Measurements from ENCODE around the gene MLC1. TPM values are rescaled to one million over a fixed set of nuclear protein-coding genes. Genes with fewer than 3 reads are reported as not detected.

MLC1 gene
- total RNA-seq, 1 donor from 2014 or later: not detected

DNA sequence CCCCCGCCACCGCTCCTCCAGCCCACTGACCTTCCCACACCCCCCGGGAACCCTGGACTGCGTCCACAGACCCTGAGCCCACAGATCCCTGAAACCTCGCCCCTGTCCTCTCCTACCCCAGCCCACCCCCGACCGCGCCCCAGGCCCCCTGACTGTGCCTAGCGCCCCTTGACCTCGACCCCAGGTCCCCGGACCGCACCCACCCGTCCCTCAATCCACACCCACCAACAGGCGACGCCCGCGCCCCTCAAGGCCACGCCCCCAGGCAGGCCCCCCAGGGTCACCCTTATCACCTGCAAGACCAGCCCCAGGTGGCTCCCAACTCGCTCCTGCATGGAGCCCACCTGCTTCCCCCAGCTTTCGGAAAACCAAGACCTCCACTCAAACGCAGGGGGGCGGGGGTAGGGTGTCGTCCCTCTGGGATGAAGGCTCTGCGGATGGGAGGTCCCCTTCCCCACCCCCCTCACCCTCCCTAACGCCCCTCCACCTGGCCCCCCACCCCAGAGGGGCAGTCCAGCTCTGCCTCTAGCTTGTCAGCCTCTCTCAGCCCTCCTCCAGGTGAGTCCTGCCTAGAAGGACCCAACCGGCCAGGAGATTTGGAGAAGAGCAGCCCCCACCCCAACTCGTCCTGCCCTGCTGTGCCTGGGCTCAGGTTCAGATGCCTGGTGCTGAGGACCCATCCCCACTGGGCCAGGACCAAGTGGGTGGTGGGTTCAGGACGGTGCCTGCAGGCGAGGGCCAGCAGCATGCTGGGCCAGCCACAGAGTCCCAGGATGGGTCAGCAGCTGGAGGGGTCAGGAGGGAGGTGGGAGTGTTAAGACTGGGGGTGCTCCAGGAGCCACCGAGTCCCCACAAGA lies 69.5 kb downstream of the MLC1 start:
- CTCF ChIA-PET: interaction anchor here (1.5 kb wide), 1 partner anchor 15 kb away, joined by 4 read pairs; no protein-coding TSS in a partner anchor
- POLR2A ChIA-PET: interaction anchor here (0.6 to 2.6 kb wide), 4 partner anchors 15 to 90 kb away, joined by 3 to 16 read pairs (median 9); no protein-coding TSS in a partner anchor
- Mint-ChIP-seq H3K27ac (no peak overlapping the region), H3K9me3 (no peaks in the 10 kb centered on the region), H3K27me3 (no peaks in the 10 kb centered on the region), H3K4me3 (no peak overlapping the region), H3K36me3 (ENCODE audit: low read depth) (no peaks in the 10 kb centered on the region), H3K4me1 (peaks cover 58% of the 10 kb centered on the region)
- TF ChIP-seq, protein P1, sequence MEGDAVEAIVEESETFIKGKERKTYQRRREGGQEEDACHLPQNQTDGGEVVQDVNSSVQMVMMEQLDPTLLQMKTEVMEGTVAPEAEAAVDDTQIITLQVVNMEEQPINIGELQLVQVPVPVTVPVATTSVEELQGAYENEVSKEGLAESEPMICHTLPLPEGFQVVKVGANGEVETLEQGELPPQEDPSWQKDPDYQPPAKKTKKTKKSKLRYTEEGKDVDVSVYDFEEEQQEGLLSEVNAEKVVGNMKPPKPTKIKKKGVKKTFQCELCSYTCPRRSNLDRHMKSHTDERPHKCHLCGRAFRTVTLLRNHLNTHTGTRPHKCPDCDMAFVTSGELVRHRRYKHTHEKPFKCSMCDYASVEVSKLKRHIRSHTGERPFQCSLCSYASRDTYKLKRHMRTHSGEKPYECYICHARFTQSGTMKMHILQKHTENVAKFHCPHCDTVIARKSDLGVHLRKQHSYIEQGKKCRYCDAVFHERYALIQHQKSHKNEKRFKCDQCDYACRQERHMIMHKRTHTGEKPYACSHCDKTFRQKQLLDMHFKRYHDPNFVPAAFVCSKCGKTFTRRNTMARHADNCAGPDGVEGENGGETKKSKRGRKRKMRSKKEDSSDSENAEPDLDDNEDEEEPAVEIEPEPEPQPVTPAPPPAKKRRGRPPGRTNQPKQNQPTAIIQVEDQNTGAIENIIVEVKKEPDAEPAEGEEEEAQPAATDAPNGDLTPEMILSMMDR (IDR thresholded peaks at IDR 0.05): no peak
- ATAC-seq (ENCODE audit: low read depth) (no peak), DNase-seq (no peak)
- intact Hi-C loops (cut with micrococcal nuclease): loop anchor here (5.0 to 10.0 kb wide), 4 partner anchors 33 to 189 kb away; partner anchors contain the start of genes SELENOO and ZBED4

DNA sequence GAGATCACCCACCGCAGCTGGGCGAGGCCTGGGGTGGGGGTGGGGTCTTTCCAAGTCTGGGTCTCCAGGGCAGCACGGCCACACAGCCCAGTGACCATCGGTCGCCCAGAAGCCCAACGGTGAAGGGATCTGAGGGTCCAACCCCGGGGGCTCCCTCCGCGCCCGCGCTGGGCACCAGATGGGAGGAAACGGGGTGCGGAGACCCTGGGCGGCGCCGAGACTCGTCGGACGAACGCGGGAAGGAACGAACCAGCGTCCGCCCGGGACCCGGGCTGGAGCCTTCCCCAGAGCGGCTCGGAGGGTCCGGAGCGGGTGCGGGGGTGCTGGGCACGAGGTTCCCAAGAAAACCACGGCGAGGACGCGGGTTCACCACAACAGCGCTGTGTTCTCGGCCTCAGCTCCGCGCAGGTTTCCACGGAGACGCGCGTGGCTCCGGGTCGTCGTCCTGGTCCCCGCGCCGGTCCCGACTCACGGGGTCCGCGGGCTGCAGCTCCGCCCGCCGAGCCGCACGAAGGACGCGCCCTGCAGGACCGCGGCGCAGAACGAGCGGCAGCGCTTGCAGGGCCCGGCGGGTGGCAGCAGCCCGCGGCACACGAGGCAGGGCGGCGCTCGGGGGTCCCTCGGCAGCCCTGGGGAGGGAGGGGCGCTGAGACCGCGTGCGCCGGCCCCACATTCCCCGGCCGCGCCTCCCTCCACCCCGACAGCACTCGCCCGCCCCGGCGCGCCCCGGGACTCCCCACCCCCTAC lies 70.4 kb downstream of the MLC1 start:
- POLR2A ChIA-PET: interaction anchor here (0.6 to 1.1 kb wide), 4 partner anchors 9 to 169 kb away, joined by 3 read pairs; no protein-coding TSS in a partner anchor

DNA sequence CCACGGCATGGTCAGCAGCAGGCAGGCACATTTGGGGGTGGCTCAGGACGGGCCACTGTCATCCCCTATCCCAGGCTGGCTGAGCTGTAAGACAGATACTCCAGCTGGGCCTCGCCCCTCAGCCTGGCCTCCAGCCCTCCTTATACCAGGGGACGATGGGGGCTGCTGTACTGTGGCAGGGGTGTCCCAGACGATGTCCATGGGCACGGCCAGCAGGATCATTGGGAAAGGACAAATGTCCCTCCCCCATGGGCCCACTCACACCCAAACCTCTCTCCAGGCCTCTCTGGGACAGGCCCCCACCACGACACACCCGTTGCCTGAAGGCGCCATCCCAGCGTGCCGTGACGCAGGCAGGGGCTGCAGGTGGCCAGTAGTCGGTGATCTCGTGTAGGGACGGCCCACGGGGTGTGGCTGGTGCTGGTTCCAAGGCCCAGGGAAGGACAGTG lies 71.1 kb downstream of the MLC1 start:
- no peak overlapping the region for H3K27ac Mint-ChIP-seq
- DNase-seq (no peak), ATAC-seq (ENCODE audit: low read depth) (no peak)
- TF ChIP-seq, protein P1 (IDR thresholded peaks at IDR 0.05): no peak
- peaks cover 60% of the 10 kb centered on the region for H3K4me1 Mint-ChIP-seq
- peak overlapping the region; percentile 63 for H3K4me3 Mint-ChIP-seq
- H3K36me3 Mint-ChIP-seq (ENCODE audit: low read depth): no peaks in the 10 kb centered on the region
- POLR2A ChIA-PET: interaction anchor here (0.6 to 1.1 kb wide), 3 partner anchors 78 to 168 kb away, joined by 3 read pairs; no protein-coding TSS in a partner anchor
- H3K9me3 Mint-ChIP-seq: no peaks in the 10 kb centered on the region
- intact Hi-C loops (cut with micrococcal nuclease): loop anchor here (10.0 kb wide), 2 partner anchors 159 to 191 kb away; partner anchors contain the start of genes SELENOO and ZBED4
- H3K27me3 Mint-ChIP-seq: no peaks in the 10 kb centered on the region
- CTCF ChIA-PET: no interaction called here

More for the DNA sequence above, 70.4 kb downstream of the MLC1 start:
- Mint-ChIP-seq H3K27ac (no peak overlapping the region), H3K27me3 (no peaks in the 10 kb centered on the region), H3K9me3 (no peaks in the 10 kb centered on the region), H3K4me1 (peaks cover 60% of the 10 kb centered on the region), H3K36me3 (ENCODE audit: low read depth) (no peaks in the 10 kb centered on the region), H3K4me3 (peak overlapping the region; percentile 19)
- ATAC-seq (ENCODE audit: low read depth) (no peak), DNase-seq (no peak)
- CTCF ChIA-PET: interaction anchor here (1.5 kb wide), 1 partner anchor 16 kb away, joined by 4 read pairs; no protein-coding TSS in a partner anchor
- intact Hi-C loops (cut with micrococcal nuclease): loop anchor here (5.0 to 10.0 kb wide), 4 partner anchors 33 to 190 kb away; partner anchors contain the start of genes SELENOO and ZBED4
- TF ChIP-seq, protein P1 (IDR thresholded peaks at IDR 0.05): no peak

DNA sequence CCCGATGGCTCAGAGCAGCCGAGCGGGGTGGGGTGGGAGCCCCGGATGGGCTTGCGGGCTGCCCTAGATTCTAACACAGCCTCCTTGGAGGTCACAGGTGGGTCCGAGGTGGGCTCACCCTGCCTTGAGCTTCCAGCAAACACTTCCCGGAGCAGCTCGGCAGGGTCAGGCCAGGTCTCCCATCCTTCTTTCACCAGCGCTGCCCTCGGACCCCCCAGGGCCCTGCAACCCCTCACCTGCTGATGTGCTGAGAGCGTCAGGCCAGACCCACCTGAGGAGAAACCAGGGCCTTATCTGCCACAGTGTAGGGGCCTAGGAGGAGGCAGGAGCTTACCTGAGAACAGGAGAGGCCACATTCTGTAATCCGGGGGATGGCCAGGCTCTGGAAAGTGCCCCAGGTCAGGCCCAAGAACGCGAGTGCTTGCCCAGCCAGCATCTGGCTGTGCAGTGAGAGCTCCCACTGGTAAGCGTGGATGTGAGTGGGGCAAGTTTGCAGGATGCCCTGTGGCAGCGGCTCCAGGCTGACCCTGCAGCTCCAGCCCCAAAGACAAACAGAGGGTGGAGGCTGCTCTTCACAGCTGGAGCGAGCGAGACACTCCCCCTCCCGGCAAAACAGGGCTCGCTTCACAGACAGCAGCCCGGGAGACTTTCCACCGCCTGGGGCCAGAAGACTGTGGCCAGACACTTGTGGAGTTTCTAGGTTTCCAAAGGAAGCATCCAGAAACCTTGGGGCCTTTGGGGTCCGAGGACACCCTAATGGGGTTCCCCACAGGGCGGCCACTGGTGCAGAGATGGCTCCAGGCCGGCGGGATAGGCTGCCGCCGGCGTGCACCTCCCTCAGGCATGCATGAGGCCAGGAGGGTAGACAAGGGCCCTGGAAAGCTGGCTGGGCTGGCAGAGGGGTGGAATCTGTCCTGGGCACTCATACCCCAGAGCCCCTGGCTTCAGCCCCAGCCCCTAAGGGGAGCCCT lies 72.7 kb downstream of the MLC1 start, which contains the start of gene IL17REL:
Gene IL17REL (minus strand): TSS at position 555 of the 971 bp plus-strand sequence. CDS start 119 bp downstream, at position 436.
- no peak for ATAC-seq (ENCODE audit: low read depth)
- intact Hi-C loops (cut with micrococcal nuclease): loop anchor here (10.0 kb wide), 2 partner anchors 158 to 192 kb away; partner anchors contain the start of genes SELENOO and ZBED4

More for the DNA sequence above, 72.7 kb downstream of the MLC1 start, which contains the start of gene IL17REL:
- H3K4me1 Mint-ChIP-seq: peaks cover 47% of the 10 kb centered on the region
- TF ChIP-seq, protein P1 (IDR thresholded peaks at IDR 0.05): no peak
- no peaks in the 10 kb centered on the region for H3K9me3 Mint-ChIP-seq
- peak within 1 kb of the TSS; percentile 71 for H3K4me3 Mint-ChIP-seq
- CTCF ChIA-PET: no interaction called here
- H3K36me3 Mint-ChIP-seq (ENCODE audit: low read depth): no peaks in the 10 kb centered on the region
- no peaks in the 10 kb centered on the region for H3K27me3 Mint-ChIP-seq
- no peak for DNase-seq
- peak within 1 kb of the TSS; percentile 68 for H3K27ac Mint-ChIP-seq
- POLR2A ChIA-PET: interaction anchor here (0.6 to 2.6 kb wide), 13 partner anchors 18 to 232 kb away, joined by 3 to 18 read pairs (median 4); partner anchors contain the start of gene PIM3

All from activated B cell treated with CpG ODN at 0.5 μM for 24 hours (primary cell).